GM12864 (cell line): Measurements from ENCODE around the gene AHSP.
"Not testable (repeated sequence)": the region's sequence is repeated elsewhere in the genome, so short reads cannot be mapped to it uniquely, and the experiment has no call there.

Source experiments
- DNase-seq: peaks from one replicate; pipeline ENCODE4 v3.0.0-alpha.2; 2011; ENCODE audit warnings: low read depth
- H3K4me3 ChIP-seq: 2 replicates; pipeline ENCODE4 v1.5.1; 2011; ENCODE audit warnings: mild to moderate bottlenecking, low read depth, low read length, control low read depth
- TF ChIP-seq, protein P1 (sequence below): IDR thresholded peaks from 2 replicates; pipeline ENCODE4 v1.5.1; 2011; ENCODE audit warnings: low read depth, mild to moderate bottlenecking, moderate library complexity, low read length, control low read depth, inconsistent platforms; ENCODE audit errors: missing control alignments

The AHSP gene, protein sequence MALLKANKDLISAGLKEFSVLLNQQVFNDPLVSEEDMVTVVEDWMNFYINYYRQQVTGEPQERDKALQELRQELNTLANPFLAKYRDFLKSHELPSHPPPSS

DNA sequence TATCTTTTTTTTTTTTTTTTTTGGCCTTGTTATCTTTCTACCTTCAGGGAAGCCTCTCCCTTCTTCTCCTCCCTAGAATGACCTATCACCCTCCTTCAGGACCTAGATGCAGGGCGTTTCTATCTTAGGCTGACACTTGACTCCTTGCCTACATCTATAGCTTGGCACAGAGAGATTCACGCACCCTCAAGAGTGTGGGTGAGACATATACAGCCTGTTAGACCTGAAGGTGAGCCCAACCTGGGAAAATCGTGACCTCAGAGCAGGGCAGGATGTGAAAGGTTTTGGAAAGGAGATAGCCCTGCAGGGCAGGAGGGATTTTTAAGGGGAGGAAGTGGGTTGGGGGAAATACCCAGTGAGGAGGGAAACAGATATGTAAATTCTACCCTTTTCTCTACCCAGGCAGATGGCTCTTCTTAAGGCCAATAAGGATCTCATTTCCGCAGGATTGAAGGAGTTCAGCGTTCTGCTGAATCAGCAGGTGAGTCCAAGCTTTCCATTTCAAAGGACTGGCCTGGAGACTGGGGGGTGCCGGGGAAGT, at the start of gene AHSP:
AHSP (plus strand) TSS at position 167 of the 541 bp plus-strand sequence; CDS start at position 407, 240 bp downstream.
- TF ChIP-seq, protein P1, sequence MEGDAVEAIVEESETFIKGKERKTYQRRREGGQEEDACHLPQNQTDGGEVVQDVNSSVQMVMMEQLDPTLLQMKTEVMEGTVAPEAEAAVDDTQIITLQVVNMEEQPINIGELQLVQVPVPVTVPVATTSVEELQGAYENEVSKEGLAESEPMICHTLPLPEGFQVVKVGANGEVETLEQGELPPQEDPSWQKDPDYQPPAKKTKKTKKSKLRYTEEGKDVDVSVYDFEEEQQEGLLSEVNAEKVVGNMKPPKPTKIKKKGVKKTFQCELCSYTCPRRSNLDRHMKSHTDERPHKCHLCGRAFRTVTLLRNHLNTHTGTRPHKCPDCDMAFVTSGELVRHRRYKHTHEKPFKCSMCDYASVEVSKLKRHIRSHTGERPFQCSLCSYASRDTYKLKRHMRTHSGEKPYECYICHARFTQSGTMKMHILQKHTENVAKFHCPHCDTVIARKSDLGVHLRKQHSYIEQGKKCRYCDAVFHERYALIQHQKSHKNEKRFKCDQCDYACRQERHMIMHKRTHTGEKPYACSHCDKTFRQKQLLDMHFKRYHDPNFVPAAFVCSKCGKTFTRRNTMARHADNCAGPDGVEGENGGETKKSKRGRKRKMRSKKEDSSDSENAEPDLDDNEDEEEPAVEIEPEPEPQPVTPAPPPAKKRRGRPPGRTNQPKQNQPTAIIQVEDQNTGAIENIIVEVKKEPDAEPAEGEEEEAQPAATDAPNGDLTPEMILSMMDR: no peak
- DNase-seq: no peak

DNA sequence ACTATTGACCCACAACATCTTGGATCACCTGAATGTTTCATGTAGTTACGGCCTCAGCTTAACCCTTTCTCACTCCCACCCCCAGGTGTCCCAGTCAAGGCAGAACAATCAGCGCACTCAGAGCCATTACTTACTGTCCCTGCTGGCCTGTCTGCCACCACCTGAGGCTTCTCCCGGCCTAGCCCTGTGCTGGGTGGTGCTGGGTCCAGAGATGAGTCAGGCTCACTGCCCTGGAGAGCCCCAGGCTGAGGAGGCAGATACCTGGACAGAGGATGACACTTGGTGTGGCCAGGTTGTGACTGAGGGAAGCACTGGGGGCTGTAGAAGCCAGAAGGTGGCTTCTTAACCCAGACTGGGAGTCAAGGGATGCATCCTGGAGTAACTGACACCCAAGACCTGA, 48.7 kb upstream of the AHSP start:
- no peak for DNase-seq
- H3K4me3 ChIP-seq: no peak overlapping the region
- TF ChIP-seq, protein P1: no peak

More for the DNA sequence above, at the start of gene AHSP:
- no peak within 1 kb of the TSS for H3K4me3 ChIP-seq

DNA sequence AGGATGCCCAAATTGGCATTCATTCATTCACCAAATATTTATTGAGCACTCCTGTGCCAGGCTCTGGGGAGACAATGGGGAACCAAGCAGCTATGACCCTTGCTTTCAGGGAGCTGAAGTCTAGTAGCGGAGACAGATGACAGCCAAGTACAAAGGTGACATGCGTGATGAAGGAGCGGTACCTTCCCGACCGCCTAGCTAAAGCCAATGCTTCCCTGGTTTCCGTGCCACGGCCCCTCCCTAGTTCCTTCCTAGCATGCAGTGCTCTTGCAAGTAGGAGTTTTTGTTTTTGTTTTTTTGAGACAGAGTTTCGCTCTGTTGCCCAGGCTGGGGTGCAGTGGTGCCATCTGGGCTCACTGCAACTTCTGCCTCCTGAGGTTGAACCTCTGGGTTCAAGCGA, 47.9 kb upstream of the AHSP start:
- TF ChIP-seq, protein P1: no peak
- no peak overlapping the region for H3K4me3 ChIP-seq
- no peak for DNase-seq

DNA sequence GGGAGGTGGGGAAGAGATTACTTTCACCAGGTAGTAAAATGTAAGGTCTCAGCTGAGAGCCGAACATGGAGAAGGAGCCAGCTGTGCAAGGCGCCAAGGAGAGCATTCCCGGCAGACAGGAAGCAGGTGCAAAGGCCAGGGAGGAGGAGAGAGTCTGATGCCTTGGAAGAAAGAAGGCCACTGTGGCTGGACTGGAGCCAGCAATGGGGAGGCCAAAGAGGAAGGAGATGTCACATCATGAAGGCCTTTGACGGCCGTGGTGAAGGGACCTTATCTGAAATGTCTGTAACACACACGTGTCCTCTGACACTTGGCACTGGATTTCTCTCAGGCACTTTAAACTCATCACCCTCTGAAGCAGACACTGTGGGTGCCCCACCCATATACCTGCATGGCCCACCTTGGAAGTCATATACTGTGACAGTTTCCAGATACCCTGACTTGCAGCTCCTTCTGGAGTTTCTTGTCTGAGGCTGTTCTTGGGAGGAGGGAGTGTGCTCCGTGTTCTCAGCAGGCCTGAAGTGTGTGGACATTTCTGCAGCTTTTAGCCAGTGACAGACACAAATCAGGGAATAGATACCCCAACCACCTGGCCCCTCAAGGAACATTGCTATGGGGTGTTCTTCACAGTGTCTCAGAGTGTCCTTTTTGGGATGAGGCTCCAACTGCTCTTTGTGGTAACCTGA, 46.7 kb upstream of the AHSP start:
- H3K4me3 ChIP-seq: no peak overlapping the region
- TF ChIP-seq, protein P1: no peak
- no peak for DNase-seq

DNA sequence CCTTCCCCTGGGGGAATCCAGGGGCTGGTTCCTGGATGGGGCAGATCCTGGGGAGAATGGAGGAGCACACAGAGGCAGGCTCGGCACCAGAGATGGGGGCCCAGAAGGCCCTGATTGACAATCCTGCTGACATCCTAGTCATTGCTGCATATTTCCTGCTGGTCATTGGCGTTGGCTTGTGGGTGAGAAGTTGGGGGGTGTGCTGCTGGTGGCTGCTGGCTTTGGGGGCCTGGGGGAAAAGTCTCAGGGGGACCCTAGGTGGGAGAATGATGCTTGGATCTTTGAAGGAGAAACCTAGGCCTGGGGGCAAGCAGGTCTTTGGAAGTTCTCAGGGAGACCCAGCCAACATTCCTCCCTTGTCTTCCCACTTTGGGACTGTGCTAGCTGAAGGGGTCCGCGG, 44.6 kb upstream of the AHSP start, which contains the start of gene SLC5A2:
SLC5A2 (plus strand) TSS at position 43 of the 400 bp plus-strand sequence; CDS start at position 57, 14 bp downstream.
- DNase-seq: no peak
- TF ChIP-seq, protein P1: no peak
- H3K4me3 ChIP-seq: no peak within 1 kb of the TSS

DNA sequence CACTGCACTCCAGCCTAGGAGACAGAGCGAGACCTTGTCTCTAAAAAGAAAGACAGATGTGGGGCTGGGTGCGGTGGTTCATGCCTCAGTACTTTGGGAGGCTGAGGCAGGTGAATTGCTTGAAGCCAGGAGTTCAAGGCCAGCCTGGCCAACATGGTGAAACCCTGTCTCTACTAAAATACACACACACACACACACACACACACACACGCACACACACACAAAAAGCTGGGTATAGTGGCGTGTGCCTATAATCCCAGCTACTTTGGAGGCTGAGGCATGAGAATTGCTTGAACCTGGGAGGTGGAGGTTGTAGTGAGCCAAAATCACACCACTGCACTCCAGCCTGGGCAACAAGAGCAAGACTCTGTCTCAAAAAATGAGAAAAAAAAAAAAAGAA, 43.7 kb upstream of the AHSP start:
- not testable (repeated sequence) for DNase-seq, H3K4me3 ChIP-seq

DNA sequence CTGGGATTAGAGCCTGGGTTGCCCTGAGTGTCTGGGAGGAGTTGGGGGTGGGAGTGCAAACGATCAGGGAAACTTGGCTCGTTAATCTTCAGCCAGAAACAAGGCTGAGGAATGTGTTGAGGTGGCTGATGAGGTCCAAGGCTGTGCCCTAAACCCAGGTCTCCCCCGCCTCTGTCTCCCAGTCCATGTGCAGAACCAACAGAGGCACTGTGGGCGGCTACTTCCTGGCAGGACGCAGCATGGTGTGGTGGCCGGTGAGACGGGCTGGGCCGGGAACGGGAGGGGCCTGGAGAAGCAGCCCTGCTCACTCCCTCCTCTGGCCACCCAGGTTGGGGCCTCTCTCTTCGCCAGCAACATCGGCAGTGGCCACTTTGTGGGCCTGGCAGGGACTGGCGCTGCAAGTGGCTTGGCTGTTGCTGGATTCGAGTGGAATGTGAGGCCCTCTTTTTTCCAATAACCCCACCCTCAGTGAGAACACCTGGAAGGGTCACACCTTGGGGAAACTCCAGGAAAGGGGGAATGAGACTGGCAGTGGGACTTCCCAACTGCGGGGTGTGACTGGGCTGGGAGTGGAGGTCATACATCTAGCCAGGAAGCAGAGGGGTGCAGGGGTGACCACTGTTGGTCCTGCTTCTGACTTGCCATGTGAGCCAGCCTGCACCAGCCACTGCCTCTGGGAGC, 43.1 kb upstream of the AHSP start:
- TF ChIP-seq, protein P1: no peak
- no peak for DNase-seq
- no peak overlapping the region for H3K4me3 ChIP-seq
